Stomach smooth muscle (tissue), 2 donors: Measurements from ENCODE around the gene TMPRSS6.

Source experiments
- H3K27ac ChIP-seq: one replicate; pipeline ENCODE4 v1.7.0; 2013; ENCODE audit warnings: mild to moderate bottlenecking, low read length, inconsistent platforms
- H3K27me3 ChIP-seq, 2 donors: one replicate each; pipeline ENCODE4 v1.7.0; 2013; ENCODE audit warnings: low read length in 2 of 2; ENCODE audit not compliant: insufficient read depth in 2 of 2, control insufficient read depth in 1 of 2
- H3K36me3 ChIP-seq, 2 donors: one replicate each; pipeline ENCODE4 v1.7.0; 2013; ENCODE audit warnings: low read length in 2 of 2; ENCODE audit not compliant: control insufficient read depth in 2 of 2, insufficient read depth in 2 of 2
- H3K4me1 ChIP-seq: one replicate; pipeline ENCODE4 v1.7.0; 2013; ENCODE audit warnings: low read length; ENCODE audit not compliant: control insufficient read depth, insufficient read depth
- H3K4me3 ChIP-seq, 2 donors: one replicate each; pipeline ENCODE4 v1.7.0; 2013; ENCODE audit warnings: low read length in 2 of 2
- H3K9ac ChIP-seq, 2 donors: one replicate each; pipeline ENCODE4 v1.7.0; 2013; ENCODE audit warnings: low read length in 2 of 2, mild to moderate bottlenecking in 1 of 2
- H3K9me3 ChIP-seq, 2 donors: one replicate each; pipeline ENCODE4 v1.7.0; 2013; ENCODE audit warnings: low read length in 2 of 2; ENCODE audit not compliant: control insufficient read depth in 2 of 2
- donor health status: healthy.
- donor health status: Pancreatic carcinoma.

TMPRSS6 gene

DNA sequence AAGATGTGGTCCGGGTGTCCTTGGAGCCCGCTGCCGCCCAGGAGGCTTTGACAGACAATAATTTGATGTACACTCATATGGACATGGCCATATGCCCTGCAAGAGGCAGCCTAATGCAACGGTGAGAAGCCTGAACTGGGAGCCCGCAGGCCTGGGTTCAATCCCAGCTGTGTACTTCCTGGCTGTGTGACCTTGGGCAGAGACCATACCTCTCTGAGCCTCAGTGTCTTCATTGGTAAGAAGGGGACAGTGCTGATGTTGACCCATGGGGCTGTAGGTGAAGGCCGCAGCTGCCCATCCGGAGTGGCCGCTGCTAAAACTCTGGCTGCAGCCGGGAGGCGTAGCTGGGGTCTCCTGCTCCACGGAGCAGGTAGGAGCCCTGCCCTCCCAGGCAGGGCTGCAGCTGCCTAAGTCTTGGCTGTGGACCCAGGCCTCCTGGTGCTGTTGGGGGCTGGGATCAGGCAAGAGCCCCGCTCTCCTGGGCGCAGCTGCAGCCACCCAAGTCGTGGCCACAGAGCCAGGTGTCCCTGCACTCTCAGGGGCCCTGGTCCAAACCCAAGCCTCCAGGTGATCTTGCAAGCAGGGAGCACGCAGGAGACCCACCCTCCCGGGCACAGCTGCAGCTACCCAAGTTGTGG is 31.3 kb upstream of the TMPRSS6 start:
- Histone ChIP-seq H3K4me3 (no peak overlapping the region), H3K27me3 (peaks cover 2 to 10% of the 10 kb centered on the region in 2 donors), H3K9ac (no peak overlapping the region), H3K27ac (no peak overlapping the region), H3K9me3 (no peaks in the 10 kb centered on the region), H3K4me1 (no peaks in the 10 kb centered on the region), H3K36me3 (no peaks in the 10 kb centered on the region)

DNA sequence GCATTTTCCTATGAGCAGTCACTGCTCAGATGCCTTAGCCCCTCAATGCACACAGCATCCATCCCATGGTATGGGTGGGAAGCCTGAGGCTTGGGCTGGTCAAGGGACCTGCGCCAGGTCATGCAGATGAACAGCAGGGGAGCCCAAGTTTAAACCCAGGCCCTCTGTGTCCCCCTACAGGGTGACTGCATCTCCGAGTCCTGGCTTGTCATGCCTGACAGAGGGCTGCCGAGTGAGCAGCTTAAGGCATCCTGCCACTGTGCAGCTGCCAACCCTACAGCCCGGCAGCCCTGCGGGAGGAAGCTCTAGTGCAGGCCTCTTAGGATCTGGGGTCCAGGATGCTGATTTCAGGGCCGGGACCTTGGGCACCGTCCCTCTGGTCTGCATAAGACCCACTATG is 30.2 kb upstream of the TMPRSS6 start:
- Histone ChIP-seq H3K27me3 (peaks cover 2 to 6% of the 10 kb centered on the region in 2 donors), H3K4me1 (no peaks in the 10 kb centered on the region), H3K36me3 (no peaks in the 10 kb centered on the region), H3K9ac (no peak overlapping the region), H3K4me3 (no peak overlapping the region), H3K27ac (no peak overlapping the region), H3K9me3 (no peaks in the 10 kb centered on the region)

DNA sequence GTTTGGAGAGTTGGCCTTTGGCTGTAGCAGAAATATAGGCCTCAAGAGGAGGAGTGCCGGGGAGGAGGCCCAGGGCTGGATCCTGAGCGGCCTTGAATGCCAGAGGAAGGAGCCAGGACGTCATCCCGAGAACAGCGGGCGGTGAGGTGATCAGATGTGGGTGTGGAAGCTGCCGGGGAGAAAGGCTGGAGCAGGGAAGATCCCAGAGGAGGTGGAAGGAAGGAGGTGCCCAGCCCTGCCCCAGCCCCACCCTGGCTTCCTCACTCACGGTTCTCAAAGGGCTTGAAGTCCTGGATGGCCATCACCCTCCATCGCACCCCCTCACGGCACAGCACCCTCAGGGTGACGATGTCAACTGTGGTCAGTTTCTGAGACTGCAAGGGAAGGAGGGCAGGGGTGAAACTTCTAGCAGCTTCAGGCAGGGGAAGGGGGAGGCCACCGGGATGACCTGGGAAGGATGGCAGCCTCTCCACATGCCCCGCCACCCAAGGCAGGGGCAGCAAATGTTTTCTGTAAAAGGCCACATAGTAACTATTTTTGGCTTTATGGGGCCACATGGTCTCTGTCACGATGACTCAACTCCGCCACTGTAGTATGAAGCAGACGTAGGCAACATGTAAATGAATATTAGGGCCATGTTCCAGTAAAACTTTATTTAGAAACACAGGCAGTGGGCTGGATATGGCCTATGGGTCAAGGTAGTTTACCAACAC is 29.5 kb upstream of the TMPRSS6 start:
- no peaks in the 10 kb centered on the region for H3K36me3 ChIP-seq
- no peak overlapping the region for H3K27ac ChIP-seq
- H3K4me3 ChIP-seq: no peak overlapping the region
- H3K27me3 ChIP-seq: peaks cover 2 to 6% of the 10 kb centered on the region in 2 donors
- H3K9me3 ChIP-seq: no peaks in the 10 kb centered on the region
- no peaks in the 10 kb centered on the region for H3K4me1 ChIP-seq
- no peak overlapping the region for H3K9ac ChIP-seq

DNA sequence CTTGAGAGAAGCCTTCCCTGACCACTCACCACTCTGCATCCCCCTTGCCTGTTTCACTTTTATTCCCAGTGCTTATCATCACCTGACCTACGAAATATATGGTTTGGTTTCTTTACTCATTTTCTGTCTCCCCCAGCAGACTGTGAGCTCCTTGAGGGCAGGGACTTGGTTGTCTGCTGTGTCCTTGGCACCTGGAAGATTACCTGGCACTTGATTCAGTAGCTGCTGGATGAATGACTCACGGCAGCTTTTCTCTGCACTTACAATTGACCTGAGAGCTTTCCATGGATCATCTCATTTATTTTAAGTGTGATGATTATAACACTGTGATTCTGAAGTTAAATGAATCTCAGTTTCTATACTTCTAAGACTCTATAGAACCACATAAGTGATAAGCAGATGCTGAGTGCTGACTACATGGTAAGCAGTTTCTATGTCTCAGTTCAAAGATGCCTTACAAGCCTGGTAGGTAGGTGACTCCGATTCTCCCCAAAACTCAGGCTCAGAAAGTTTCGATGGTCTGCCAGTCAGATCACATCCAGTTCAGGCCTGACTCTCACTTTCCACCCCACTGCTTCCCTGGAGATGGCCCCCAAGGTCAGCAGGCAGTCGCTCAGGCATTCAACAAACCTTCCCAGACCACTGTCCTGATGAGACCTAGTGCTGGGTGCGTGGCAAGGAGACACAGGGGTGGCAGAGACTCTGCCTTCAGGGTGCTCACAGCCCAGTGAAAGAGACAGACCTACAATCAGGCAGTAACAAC is 28.6 kb upstream of the TMPRSS6 start:
- Histone ChIP-seq H3K9me3 (no peaks in the 10 kb centered on the region), H3K36me3 (no peaks in the 10 kb centered on the region), H3K9ac (no peak overlapping the region), H3K4me3 (no peak overlapping the region), H3K27ac (no peak overlapping the region), H3K4me1 (no peaks in the 10 kb centered on the region), H3K27me3 (peaks cover 2% of the 10 kb centered on the region in 2 donors)

DNA sequence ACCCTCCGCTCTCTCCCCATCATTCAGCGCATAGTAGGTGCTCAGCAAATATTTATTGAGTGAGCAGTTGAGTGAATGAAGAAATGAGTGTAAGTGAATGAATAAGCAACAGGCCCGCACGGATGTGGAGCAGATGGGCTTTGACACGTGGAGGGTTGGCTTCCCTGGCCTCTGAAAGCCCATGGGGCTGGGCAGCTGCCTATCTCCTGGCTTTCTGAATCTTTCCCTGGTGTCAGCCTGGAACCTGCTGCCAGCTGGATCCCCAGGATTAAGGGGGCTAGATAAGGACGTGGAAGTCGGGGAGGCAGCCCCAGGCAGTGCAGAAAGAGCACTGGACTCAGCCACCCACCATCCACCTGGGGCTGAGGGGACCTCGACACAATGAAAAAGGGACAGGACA is 27.6 kb upstream of the TMPRSS6 start:
- H3K27me3 ChIP-seq: peaks cover 2% of the 10 kb centered on the region in 2 donors
- no peaks in the 10 kb centered on the region for H3K36me3 ChIP-seq

DNA sequence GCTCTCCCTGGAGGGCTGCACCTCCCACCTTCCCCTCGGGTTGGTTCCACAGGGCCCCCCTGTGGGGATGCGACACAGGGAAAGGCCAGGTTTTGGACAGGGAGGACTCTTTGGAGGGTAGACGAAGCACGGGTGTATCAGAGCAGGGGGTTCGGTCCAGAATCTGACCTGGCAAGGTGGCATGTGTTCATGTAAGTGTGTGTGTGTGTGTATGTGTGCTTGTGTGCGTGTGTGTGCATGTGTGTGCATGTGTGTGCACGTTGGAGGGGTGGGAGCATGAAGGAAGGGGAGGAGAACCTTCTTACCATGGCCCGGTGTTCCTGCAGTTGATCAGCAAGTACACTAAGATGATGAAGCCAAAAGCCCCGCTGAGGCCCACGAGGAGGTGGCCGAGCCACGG is 25.5 kb upstream of the TMPRSS6 start:
- Histone ChIP-seq H3K36me3 (no peaks in the 10 kb centered on the region), H3K9me3 (no peaks in the 10 kb centered on the region), H3K9ac (no peak overlapping the region), H3K27me3 (peaks cover 0 to 2% of the 10 kb centered on the region in 2 donors), H3K4me1 (no peaks in the 10 kb centered on the region), H3K27ac (no peak overlapping the region), H3K4me3 (no peak overlapping the region)

More for the DNA sequence above, 27.6 kb upstream of the TMPRSS6 start:
- no peak overlapping the region for H3K4me3 ChIP-seq
- H3K9ac ChIP-seq: no peak overlapping the region
- no peaks in the 10 kb centered on the region for H3K4me1 ChIP-seq
- H3K9me3 ChIP-seq: no peaks in the 10 kb centered on the region
- no peak overlapping the region for H3K27ac ChIP-seq

DNA sequence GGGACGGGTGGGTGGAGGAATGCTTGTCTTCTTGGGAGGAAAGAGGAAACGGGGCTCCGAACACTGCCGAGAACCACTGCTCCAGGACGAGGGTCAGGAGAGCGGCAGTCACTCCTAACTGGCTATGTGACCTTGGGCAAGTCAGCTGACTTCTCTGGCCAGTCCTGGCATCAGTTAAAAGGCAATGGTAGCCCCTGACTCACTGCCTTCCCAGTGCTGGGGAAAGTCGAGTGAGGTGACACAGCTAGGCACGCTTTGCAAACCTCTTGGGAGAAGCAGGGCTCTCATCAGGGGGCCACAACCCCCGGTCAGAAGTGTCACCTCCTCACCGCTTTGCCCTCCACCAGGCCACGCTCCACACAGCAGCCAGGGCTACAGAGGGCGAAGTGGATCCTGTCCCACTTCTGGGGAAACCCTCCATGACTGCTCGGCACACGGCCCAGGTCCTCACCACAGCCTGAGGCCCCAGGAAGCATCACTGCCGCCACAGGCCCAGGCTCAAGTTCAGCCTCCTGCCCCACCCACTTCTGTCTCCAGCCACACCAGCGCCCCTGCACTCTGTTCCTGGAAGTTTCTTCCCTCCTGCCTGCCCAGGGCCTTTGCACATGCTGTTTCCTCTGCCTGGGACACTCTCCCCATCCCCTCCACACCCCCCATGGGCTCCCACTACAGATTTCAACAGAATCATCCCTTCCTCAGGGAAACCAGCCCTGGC is 23.9 kb upstream of the TMPRSS6 start:
- Histone ChIP-seq H3K4me1 (no peaks in the 10 kb centered on the region), H3K27me3 (peaks cover 0 to under 1% of the 10 kb centered on the region in 2 donors), H3K9me3 (no peaks in the 10 kb centered on the region), H3K4me3 (no peak overlapping the region), H3K27ac (no peak overlapping the region), H3K36me3 (no peaks in the 10 kb centered on the region), H3K9ac (no peak overlapping the region)

DNA sequence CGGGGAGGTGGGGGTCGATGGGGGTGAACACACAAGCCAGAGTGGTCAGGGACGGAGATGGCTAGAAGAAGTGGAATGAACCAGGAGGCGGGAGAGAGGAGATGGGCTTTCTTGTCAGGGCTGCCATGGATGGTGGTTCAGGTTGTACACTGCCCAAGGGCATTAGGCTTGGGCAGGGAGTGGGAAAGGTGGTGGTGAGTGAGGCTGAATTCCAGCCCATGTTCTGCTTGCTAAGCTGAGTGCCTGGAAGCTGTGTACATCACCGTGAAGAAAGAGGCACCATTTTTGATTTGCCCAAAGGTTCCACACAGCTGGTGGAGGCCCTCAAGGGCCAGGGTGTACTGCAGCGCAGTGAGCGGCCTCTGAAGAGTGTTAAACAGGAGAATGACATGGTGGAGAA is 23.3 kb upstream of the TMPRSS6 start:
- Histone ChIP-seq H3K4me1 (no peaks in the 10 kb centered on the region), H3K36me3 (no peaks in the 10 kb centered on the region), H3K27ac (no peak overlapping the region), H3K4me3 (no peak overlapping the region), H3K27me3 (peaks cover 0 to 2% of the 10 kb centered on the region in 2 donors), H3K9me3 (no peaks in the 10 kb centered on the region), H3K9ac (no peak overlapping the region)

DNA sequence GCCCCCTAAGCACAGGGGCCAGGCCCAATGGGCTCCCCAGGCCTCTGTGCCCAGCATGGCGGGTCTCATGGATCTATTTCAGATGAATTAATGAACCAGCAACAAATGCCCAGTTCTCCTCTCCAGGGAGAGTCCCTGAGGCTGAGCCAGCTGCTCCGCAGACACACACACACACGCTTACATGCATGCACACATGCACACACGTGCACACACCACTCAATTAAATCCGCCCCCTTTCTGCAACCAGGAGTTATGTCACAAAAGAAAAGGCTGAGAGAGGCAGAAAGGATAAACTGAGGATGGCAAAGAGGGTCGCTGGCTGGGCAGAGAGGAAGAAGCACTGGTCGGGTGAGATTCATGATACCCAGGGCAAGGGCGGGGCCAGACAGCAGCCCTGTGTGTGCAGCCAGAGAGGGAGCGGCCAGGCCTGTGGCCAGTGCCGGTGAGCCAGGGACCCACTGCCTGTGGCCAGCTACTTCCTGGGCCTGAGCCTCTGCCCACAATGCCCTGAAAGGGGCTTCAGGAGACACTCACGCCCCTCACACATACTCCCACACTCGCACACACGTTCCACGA is 20.4 kb upstream of the TMPRSS6 start:
- Histone ChIP-seq H3K9me3 (no peaks in the 10 kb centered on the region), H3K4me3 (no peak overlapping the region), H3K4me1 (no peaks in the 10 kb centered on the region), H3K9ac (no peak overlapping the region), H3K27ac (no peak overlapping the region), H3K36me3 (no peaks in the 10 kb centered on the region), H3K27me3 (peaks cover 5 to 9% of the 10 kb centered on the region in 2 donors)

DNA sequence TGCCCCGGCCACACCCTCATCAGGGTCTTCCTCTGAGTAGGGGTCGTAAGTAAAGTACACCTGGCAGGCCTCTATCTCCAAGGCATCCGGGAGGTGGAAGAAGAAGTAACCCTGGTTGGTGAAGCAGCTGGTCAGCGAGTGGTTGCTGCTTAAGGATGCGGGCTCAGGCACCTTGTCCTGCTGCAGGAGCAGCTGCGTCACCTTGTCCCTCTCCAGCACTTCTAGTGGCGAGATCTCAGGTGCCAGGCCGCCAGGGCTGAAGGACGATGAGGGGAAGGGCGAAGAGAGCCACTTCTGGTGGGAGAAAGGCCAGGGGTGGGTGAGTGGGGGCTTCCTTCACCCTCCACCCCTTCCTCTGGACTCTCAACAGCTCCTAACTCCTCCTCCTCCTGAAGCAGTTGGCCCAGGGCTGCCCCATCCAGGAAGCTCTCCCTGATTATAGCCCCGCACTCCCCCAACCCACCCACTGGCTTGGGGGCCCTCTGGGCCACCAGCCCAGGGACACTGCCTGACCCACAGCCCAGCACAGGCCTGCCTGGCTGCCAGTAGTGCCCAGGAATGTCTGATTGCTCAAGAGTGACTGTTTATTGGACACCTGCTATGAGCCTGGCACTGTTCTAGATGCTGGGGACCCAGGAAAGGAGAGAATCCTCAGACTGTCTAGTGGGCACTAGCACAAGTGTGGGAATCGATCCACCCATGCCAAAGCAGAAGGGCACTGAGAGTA is 19.2 kb upstream of the TMPRSS6 start:
- Histone ChIP-seq H3K36me3 (no peaks in the 10 kb centered on the region), H3K27ac (no peak overlapping the region), H3K4me3 (no peak overlapping the region), H3K27me3 (peaks cover 5 to 9% of the 10 kb centered on the region in 2 donors), H3K9ac (no peak overlapping the region), H3K9me3 (no peaks in the 10 kb centered on the region), H3K4me1 (no peaks in the 10 kb centered on the region)
